Measurements from ENCODE around the gene KLF11. TPM values are rescaled to one million over a fixed set of nuclear protein-coding genes. Genes with fewer than 3 reads are reported as not detected.

KLF11 gene
- polyA plus RNA-seq, 1 of the 3 experiments (the other 2 are of a cell fraction) = 9.5 TPM

- Histone ChIP-seq H3K27ac (ENCODE audit: low read depth in 2 of 2, low read length in 1 of 2) (peak overlapping the region in 1 of 2 experiments; percentile 90; a peak in 2 of 4 replicates), H3K4me1 (ENCODE audit: control insufficient read depth in 1 of 2, insufficient read depth in 2 of 2, low read depth in 1 of 2, low read length in 1 of 2) (peaks cover 6 to 73% of the 10 kb centered on the region in 2 experiments; a peak in 3 of 4 replicates), H3K9me2 (no peaks in the 10 kb centered on the region), H3K9me3 (no peaks in the 10 kb centered on the region), H3K9ac (no peak overlapping the region), H3K79me2 (ENCODE audit: insufficient read depth) (no peaks in the 10 kb centered on the region), H3K4me2 (no peak overlapping the region), H3F3A (replicated peaks; ENCODE audit: insufficient read depth) (peaks cover 5% of the 10 kb centered on the region), H3K4me3 (ENCODE audit: low read depth in 2 of 2, low read length in 1 of 2) (no peak overlapping the region), H3K27me3 (ENCODE audit: insufficient read depth) (no peaks in the 10 kb centered on the region), H2AFZ (ENCODE audit: low read depth) (no peak overlapping the region; the same call in 1 of the 2 replicates), H4K20me1 (ENCODE audit: insufficient read depth) (no peaks in the 10 kb centered on the region), H3K36me3 (replicated peaks in 1 of 2; ENCODE audit: control insufficient read depth in 1 of 2, insufficient read depth in 2 of 2, low read length in 1 of 2) (no peaks in the 10 kb centered on the region)
- ChIA-PET CTCF (interaction anchor here (1.3 to 5.9 kb wide), 3 partner anchors 23 to 194 kb away, joined by 5 to 58 read pairs (median 17); no protein-coding TSS in a partner anchor), POLR2A (no interaction called here)
- WGBS (ENCODE audit: low lambda C conversion rate) = 83% methylated on average over 9 of the region's 9 CpGs
- no peak for TF ChIP-seq YY1 (IDR thresholded peaks at IDR 0.05; ENCODE audit: low read depth)
- no peak for TF ChIP-seq POLR2AphosphoS5 (IDR thresholded peaks at IDR 0.05; ENCODE audit: low read depth, low read length)
- TF ChIP-seq EP300 (IDR thresholded peaks at IDR 0.05; ENCODE audit: borderline replicate concordance in 1 of 2, low read depth in 1 of 2, low read length in 1 of 2) = no peak
- no peak for TF ChIP-seq CHD2 (IDR thresholded peaks at IDR 0.05; ENCODE audit: low read length, partially characterized antibody)
- TF ChIP-seq ZBTB33 (IDR thresholded peaks at IDR 0.05; ENCODE audit: borderline replicate concordance, low read depth) = no peak
- no peak for TF ChIP-seq MAX (IDR thresholded peaks at IDR 0.05; ENCODE audit: low read depth)
- no peak for TF ChIP-seq JUND (IDR thresholded peaks at IDR 0.05)
- no peak for TF ChIP-seq SMC3 (IDR thresholded peaks at IDR 0.05; ENCODE audit: low read depth, low read length)
- no peak for TF ChIP-seq FOSL2 (IDR thresholded peaks at IDR 0.05; ENCODE audit: borderline replicate concordance, low read depth)
- TF ChIP-seq RAD21 (IDR thresholded peaks at IDR 0.05; ENCODE audit: low read length) = no peak
- no peak for TF ChIP-seq TAF1 (IDR thresholded peaks at IDR 0.05; ENCODE audit: borderline replicate concordance, low read depth, low read length)
- no peak for TF ChIP-seq TCF12 (IDR thresholded peaks at IDR 0.05)
- no peak for TF ChIP-seq TEAD4 (IDR thresholded peaks at IDR 0.05; ENCODE audit: borderline replicate concordance, insufficient read depth)
- no peak for TF ChIP-seq ELF1 (IDR thresholded peaks at IDR 0.05)
- TF ChIP-seq MXI1 (IDR thresholded peaks at IDR 0.05; ENCODE audit: low read depth, low read length) = no peak
- no peak for TF ChIP-seq GATA2 (CRISPR knock-in tag; IDR thresholded peaks at IDR 0.05)
- TF ChIP-seq, protein P1, sequence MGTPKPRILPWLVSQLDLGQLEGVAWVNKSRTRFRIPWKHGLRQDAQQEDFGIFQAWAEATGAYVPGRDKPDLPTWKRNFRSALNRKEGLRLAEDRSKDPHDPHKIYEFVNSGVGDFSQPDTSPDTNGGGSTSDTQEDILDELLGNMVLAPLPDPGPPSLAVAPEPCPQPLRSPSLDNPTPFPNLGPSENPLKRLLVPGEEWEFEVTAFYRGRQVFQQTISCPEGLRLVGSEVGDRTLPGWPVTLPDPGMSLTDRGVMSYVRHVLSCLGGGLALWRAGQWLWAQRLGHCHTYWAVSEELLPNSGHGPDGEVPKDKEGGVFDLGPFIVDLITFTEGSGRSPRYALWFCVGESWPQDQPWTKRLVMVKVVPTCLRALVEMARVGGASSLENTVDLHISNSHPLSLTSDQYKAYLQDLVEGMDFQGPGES (IDR thresholded peaks at IDR 0.05; ENCODE audit: low read depth, low read length) = no peak
- no peak for TF ChIP-seq RXRA (IDR thresholded peaks at IDR 0.05; ENCODE audit: borderline replicate concordance, low read depth)
- TF ChIP-seq NFIC (IDR thresholded peaks at IDR 0.05; ENCODE audit: borderline replicate concordance) = no peak
- no peak for DNase-seq
These were observed 35.9 kb upstream of the KLF11 start for GRCh38 chr2:10007435-10007834.
